Keratinocyte (primary cell): Measurements from ENCODE around the gene SLC16A13.

ENCODE experiments used
- CTCF ChIP-seq, 3 experiments: IDR thresholded peaks in 1 of 3; conservative IDR thresholded peaks in 1 of 3; optimal IDR thresholded peaks in 1 of 3; 2 replicates in 2 of 3; 3 replicates in 1 of 3; pipeline versions ENCODE3 to v1.5.1; 2011; ENCODE audit warnings: low read length in 3 of 3, mild to moderate bottlenecking in 3 of 3, moderate library complexity in 2 of 3, control low read depth in 1 of 3, inconsistent platforms in 1 of 3; ENCODE audit not compliant: insufficient read depth in 2 of 3; ENCODE audit errors: extremely low read depth in 1 of 3
- EZH2 ChIP-seq: IDR thresholded peaks from one replicate; pipeline ENCODE4 v1.6.1; 2012; ENCODE audit warnings: inconsistent platforms, mild to moderate bottlenecking, low read length, moderate library complexity

- TF ChIP-seq CTCF (optimal IDR thresholded peaks at IDR 0.05 in 1 of 3, IDR thresholded peaks at IDR 0.05 in 1 of 3, conservative IDR thresholded peaks at IDR 0.05 in 1 of 3; ENCODE audit: extremely low read depth in 1 of 3, insufficient read depth in 2 of 3, low read length in 3 of 3) (no peak), EZH2 (no peak)
Measured at GRCh38 chr17:7039832-7040231, 4.0 kb downstream of the SLC16A13 start.
